HepG2 (cell line): ENCODE results near the gene CLIC1. TPM values are rescaled to one million over a fixed set of nuclear protein-coding genes. Genes with fewer than 3 reads are reported as not detected.

ENCODE experiments used
- GATA4 ChIP-seq: sonication (generic); IDR thresholded peaks from 2 replicates; pipeline ENCODE4 v1.6.1; 2016; ENCODE audit warnings: antibody characterized with exemption, low read depth, borderline replicate concordance
- HMGA1 ChIP-seq: sonication (generic); formaldehyde crosslinking; conservative IDR thresholded peaks from 2 replicates; pipeline ENCODE4 v1.4.0; 2020; ENCODE audit warnings: missing genetic modification reagents
- ISL2 ChIP-seq: sonication (generic); formaldehyde crosslinking; IDR thresholded peaks from 2 replicates; pipeline ENCODE4 v1.5.0; 2020; ENCODE audit warnings: missing genetic modification reagents
- KAT8 ChIP-seq: IDR thresholded peaks from 2 replicates; pipeline ENCODE4 v1.6.1; 2016; ENCODE audit warnings: missing genetic modification reagents, missing compliant biosample characterization
- KDM3A ChIP-seq: IDR thresholded peaks from 2 replicates; pipeline ENCODE4 v1.6.1; 2018; ENCODE audit warnings: low read depth, missing compliant biosample characterization
- MAFK ChIP-seq, 2 experiments: IDR thresholded peaks in 1 of 2; conservative IDR thresholded peaks in 1 of 2; 2 replicates each; pipeline ENCODE4 v1.6.1; 2011; ENCODE audit warnings: improper control_type of control experiment in 2 of 2, low read length in 2 of 2
- MZF1 ChIP-seq: sonication (generic); formaldehyde crosslinking; IDR thresholded peaks from 2 replicates; pipeline ENCODE4 v1.8.1; 2023; ENCODE audit warnings: mild to moderate bottlenecking, missing genetic modification reagents, borderline replicate concordance
- PAX8 ChIP-seq: sonication (generic); formaldehyde crosslinking; IDR thresholded peaks from 2 replicates; pipeline ENCODE4 v1.8.0; 2022; ENCODE audit warnings: mild to moderate bottlenecking, missing genetic modification reagents, borderline replicate concordance
- PHB2 ChIP-seq: fragments of 450-650 bp; IDR thresholded peaks from 2 replicates; pipeline ENCODE4 v1.6.1; 2018; ENCODE audit not compliant: partially characterized antibody
- TCF7 ChIP-seq: sonication (generic); IDR thresholded peaks from 2 replicates; pipeline ENCODE4 v1.6.1; 2016; ENCODE audit warnings: antibody characterized with exemption, low read depth
- ZBTB39 ChIP-seq: sonication (generic); formaldehyde crosslinking; IDR thresholded peaks from 2 replicates; pipeline ENCODE4 v1.5.0; 2020; ENCODE audit warnings: missing genetic modification reagents
- ZNF260 ChIP-seq: sonication (generic); formaldehyde crosslinking; IDR thresholded peaks from 2 replicates; pipeline ENCODE4 v1.4.0; 2020; ENCODE audit warnings: missing genetic modification reagents, low read depth, mild to moderate bottlenecking, borderline replicate concordance
- ZNF343 ChIP-seq: sonication (generic); formaldehyde crosslinking; IDR thresholded peaks from 2 replicates; pipeline ENCODE4 v1.4.0; 2020; ENCODE audit warnings: mild to moderate bottlenecking, missing genetic modification reagents
- ZNF567 ChIP-seq: sonication (generic); formaldehyde crosslinking; IDR thresholded peaks from 2 replicates; pipeline ENCODE4 v1.8.1; 2023; ENCODE audit warnings: mild to moderate bottlenecking, missing genetic modification reagents, borderline replicate concordance
- ZNF652 ChIP-seq: IDR thresholded peaks from 2 replicates; pipeline ENCODE4 v1.6.1; 2016; ENCODE audit warnings: low read depth, borderline replicate concordance
- ZNF687 ChIP-seq: sonication (generic); formaldehyde crosslinking; IDR thresholded peaks from 2 replicates; pipeline ENCODE4 v1.5.1; 2020; ENCODE audit warnings: mild to moderate bottlenecking, missing genetic modification reagents, moderate library complexity
- polyA plus RNA-seq, 8 experiments: library from polyadenylated mRNA; depleted of rRNA in 3 of 8; stranded (reverse) in 7 of 8; unstranded in 1 of 8; fragments of >200 nt; fragmentation: Illumina TruSeq in 4 of 8; extraction: Trizol in 4 of 8; gene quantifications; 2 replicates each; pipeline versions ENCODE4 v1.2.1 to v1.2.3, GENCODE V29; 2011 to 2016; ENCODE audit warnings: low read depth in 4 of 8, missing spikeins in 1 of 8, mixed read lengths in 1 of 8; ENCODE audit not compliant: insufficient read depth in 1 of 8
- total RNA-seq, 5 experiments: library from RNA; depleted of rRNA; stranded (reverse); fragments of >200 nt; fragmentation: Illumina TruSeq; extraction: Trizol; gene quantifications; 2 replicates each; pipeline ENCODE4 v1.2.3, GENCODE V29; 2016; ENCODE audit warnings: low read depth in 1 of 5
- TF ChIP-seq, protein P1 (sequence below): IDR thresholded peaks from 2 replicates; pipeline ENCODE4 v1.6.1; 2016; ENCODE audit warnings: low read depth
- TF ChIP-seq, protein P2 (sequence below): sonication (generic); formaldehyde crosslinking; IDR thresholded peaks from 2 replicates; pipeline ENCODE4 v1.5.1; 2020; ENCODE audit warnings: mild to moderate bottlenecking, moderate library complexity, missing genetic modification reagents
- TF ChIP-seq, protein P3 (sequence below): sonication (generic); formaldehyde crosslinking; IDR thresholded peaks from 2 replicates; pipeline ENCODE4 v1.4.0; 2020; ENCODE audit warnings: mild to moderate bottlenecking, missing genetic modification reagents

The CLIC1 gene
- total and polyA plus RNA-seq, 2 of the 13 experiments (the other 11 are each of a cell fraction or from before 2014, with no cell fraction given), result 602 to 891 TPM

DNA sequence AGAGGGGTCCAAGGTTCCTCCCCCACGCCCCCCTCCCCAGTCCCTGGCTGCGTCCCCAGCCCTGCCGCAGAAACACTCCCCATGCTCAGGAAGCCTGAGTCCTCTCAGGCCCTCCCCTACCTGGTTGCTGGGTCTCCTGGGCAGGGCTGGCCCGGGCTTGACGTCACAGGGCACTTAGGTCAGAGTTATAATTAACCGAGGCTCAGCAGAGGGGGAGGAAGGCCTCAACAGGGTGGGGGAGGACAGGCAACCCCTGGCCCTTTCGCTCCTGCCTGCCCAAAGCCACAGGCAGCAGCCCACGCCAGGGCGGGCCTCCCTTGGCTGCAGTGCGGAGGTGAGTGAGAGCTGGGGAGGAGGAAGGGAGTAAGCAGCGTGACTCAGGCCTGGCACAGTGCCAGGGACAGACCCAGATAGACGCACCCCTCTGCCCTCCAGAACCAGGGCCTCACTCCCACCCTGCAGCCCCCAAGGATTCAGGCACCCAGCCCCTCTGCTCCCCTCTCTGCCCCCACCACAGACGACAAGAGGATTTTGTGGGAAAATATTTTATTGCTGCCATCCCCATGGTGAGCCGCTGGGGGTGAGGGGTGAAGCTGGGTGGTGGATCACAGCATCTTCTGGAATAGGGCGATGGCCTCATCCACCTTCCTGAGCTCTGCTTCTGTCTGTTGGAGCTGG is 40.8 kb upstream of the CLIC1 start, which contains the start of gene VWA7 (continued):
- TF ChIP-seq, protein P1, sequence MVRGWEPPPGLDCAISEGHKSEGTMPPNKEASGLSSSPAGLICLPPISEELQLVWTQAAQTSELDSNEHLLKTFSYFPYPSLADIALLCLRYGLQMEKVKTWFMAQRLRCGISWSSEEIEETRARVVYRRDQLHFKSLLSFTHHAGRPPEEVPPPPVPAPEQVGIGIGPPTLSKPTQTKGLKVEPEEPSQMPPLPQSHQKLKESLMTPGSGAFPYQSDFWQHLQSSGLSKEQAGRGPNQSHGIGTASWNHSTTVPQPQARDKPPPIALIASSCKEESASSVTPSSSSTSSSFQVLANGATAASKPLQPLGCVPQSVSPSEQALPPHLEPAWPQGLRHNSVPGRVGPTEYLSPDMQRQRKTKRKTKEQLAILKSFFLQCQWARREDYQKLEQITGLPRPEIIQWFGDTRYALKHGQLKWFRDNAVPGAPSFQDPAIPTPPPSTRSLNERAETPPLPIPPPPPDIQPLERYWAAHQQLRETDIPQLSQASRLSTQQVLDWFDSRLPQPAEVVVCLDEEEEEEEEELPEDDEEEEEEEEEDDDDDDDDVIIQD, result peak; percentile 70; the same call in 1 of the 2 replicates
- no peak for TF ChIP-seq ZBTB39 (CRISPR knock-in tag)
- TF ChIP-seq ISL2, result peak; percentile 66
- no peak for TF ChIP-seq ZNF343 (CRISPR knock-in tag)
- TF ChIP-seq ZNF687 (CRISPR knock-in tag), result peak; percentile 95
- TF ChIP-seq PAX8 (CRISPR knock-in tag), result no peak
- TF ChIP-seq TCF7, result no peak
- TF ChIP-seq ZNF260 (CRISPR knock-in tag), result no peak
- TF ChIP-seq, protein P2, sequence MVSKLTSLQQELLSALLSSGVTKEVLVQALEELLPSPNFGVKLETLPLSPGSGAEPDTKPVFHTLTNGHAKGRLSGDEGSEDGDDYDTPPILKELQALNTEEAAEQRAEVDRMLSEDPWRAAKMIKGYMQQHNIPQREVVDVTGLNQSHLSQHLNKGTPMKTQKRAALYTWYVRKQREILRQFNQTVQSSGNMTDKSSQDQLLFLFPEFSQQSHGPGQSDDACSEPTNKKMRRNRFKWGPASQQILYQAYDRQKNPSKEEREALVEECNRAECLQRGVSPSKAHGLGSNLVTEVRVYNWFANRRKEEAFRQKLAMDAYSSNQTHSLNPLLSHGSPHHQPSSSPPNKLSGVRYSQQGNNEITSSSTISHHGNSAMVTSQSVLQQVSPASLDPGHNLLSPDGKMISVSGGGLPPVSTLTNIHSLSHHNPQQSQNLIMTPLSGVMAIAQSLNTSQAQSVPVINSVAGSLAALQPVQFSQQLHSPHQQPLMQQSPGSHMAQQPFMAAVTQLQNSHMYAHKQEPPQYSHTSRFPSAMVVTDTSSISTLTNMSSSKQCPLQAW (CRISPR knock-in tag), result peak; percentile 96
- 0 out of 2 replicates have a peak, but pooled peaks have one; percentile 18 for TF ChIP-seq GATA4
- no peak for TF ChIP-seq MAFK (conservative IDR thresholded peaks at IDR 0.05 in 1 of 2, IDR thresholded peaks at IDR 0.05 in 1 of 2; ENCODE audit: low read length in 2 of 2)
- TF ChIP-seq KDM3A (CRISPR knock-in tag), result peak; percentile 72; the same call in 1 of the 2 replicates
- no peak for TF ChIP-seq HMGA1 (CRISPR knock-in tag)
- 0 out of 2 replicates have a peak, but pooled peaks have one; percentile 18 for TF ChIP-seq ZNF652
- no peak for TF ChIP-seq PHB2
- TF ChIP-seq MZF1 (CRISPR knock-in tag), result no peak
- peak; percentile 65 for TF ChIP-seq KAT8
- TF ChIP-seq, protein P3, sequence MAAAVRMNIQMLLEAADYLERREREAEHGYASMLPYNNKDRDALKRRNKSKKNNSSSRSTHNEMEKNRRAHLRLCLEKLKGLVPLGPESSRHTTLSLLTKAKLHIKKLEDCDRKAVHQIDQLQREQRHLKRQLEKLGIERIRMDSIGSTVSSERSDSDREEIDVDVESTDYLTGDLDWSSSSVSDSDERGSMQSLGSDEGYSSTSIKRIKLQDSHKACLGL (CRISPR knock-in tag), result 0 out of 2 replicates have a peak, but pooled peaks have one; percentile 34
- TF ChIP-seq ZNF567 (CRISPR knock-in tag), result no peak
